ENCODE measurements around the gene GRHL1.

Gene GRHL1

DNA sequence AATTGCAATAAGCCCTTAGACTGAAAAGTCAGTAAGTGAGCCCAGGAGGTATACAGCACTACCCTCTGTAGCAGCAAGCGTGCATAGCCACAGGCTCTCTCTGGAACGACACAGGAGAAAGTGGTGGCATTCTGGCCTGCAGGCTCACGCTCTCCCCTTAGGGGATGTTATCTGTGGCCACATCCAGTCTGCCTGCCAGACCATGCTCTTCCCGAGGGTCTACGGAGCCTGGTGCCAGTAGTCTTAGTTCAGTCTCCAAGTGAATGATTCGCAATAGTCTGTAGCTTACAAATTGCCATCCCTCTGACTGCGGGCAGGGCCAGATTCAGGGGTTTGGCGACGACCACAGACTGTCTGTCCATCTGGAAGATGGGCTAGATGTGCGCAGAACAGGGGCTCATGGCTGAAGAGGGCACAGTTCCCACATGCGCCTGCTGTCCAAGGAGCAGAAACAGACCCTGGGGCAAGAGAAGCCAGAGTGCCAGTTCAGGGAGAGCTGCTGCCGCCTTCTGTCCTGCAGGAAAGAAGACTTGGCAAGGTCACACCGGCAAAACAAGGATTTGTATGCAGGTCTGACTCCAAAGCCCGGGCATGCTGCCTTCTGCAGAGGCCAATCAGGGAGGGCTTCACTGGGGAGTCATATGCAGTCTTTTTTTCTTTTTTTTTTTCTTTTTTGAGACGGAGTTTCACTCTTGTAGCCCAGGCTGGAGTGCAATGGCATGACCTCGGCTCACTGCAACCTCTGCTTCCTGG is 88.3 kb downstream of the GRHL1 start:
- H3K27me3 Mint-ChIP-seq, result no peaks in the 10 kb centered on the region

DNA sequence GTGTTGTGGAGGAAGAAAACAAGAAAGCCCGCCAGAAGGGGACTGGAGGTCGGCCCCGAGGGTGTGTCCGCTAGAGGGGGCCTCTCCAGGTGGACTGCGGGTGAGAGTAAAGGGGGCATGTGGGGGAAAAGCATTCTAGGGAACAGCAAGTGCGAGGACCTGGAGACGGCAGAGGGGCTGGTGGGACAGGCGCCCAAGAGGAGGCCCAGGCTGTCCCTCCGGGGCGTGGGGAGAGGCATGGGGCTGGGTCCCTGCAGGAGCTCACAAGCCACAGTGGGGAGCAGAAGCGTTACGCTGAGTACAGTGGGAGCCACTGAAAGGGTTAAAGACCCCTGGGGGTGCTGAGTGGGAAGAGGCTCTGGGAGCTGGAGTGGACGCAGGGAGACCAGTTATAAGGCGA is 90.2 kb downstream of the GRHL1 start:
- Mint-ChIP-seq H3K4me1 (peaks cover 43% of the 10 kb centered on the region), H3K9me3 (no peaks in the 10 kb centered on the region), H3K36me3 (peaks cover 6% of the 10 kb centered on the region), H3K4me3 (peak overlapping the region; percentile 89), H3K27me3 (no peaks in the 10 kb centered on the region), H3K27ac (peak overlapping the region; percentile 91)
- ATAC-seq, result no peak

More for the DNA sequence above, 88.3 kb downstream of the GRHL1 start:
- H3K27ac Mint-ChIP-seq, result peak overlapping the region; percentile 48
- H3K4me1 Mint-ChIP-seq, result peaks cover 46% of the 10 kb centered on the region
- no peak for ATAC-seq
- H3K9me3 Mint-ChIP-seq, result no peaks in the 10 kb centered on the region
- no peaks in the 10 kb centered on the region for H3K36me3 Mint-ChIP-seq
- H3K4me3 Mint-ChIP-seq, result no peak overlapping the region

DNA sequence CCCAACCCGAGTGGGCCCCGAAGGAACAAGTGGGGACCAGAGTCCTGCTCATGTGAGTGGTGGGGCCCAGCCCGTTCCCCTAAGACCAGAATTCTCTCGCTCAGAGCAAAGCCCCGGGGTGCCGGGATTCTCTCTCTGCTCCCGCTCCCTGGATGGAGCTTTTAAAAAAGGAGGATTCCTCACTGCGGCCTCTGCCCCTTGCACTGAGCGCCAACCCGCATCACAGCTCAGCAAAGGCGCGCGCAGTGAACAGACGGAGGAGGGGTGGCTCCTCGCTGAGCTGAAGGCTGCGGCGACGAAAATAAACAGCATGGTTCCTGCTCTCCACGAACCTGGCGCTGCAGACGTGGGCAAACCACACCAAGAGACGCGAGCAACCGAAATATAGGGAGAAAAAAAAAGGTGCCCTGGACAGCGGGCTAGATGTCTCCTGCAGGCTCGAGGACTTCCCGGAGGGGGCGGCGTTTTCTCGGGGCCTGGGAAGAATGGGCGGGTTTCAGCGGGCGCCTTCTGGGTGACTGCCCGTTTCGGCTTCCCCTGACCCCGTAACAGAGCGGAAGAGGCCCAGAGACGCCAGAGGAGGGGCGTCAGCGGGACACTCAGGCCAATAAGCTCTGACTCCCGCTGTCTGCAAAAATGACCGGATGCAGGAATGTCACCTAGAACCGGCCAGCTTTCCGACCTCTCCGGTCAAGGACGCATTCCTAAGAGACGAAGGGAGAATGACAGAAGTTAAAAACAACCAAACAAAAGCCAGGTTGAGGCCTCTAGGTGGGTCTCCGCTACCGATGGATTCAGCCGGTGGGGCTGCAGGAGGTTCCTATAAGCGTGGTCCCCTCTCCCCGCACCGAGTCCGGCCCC is 91.0 kb downstream of the GRHL1 start:
- no peaks in the 10 kb centered on the region for H3K27me3 Mint-ChIP-seq
- ATAC-seq, result no peak
- no peaks in the 10 kb centered on the region for H3K9me3 Mint-ChIP-seq

DNA sequence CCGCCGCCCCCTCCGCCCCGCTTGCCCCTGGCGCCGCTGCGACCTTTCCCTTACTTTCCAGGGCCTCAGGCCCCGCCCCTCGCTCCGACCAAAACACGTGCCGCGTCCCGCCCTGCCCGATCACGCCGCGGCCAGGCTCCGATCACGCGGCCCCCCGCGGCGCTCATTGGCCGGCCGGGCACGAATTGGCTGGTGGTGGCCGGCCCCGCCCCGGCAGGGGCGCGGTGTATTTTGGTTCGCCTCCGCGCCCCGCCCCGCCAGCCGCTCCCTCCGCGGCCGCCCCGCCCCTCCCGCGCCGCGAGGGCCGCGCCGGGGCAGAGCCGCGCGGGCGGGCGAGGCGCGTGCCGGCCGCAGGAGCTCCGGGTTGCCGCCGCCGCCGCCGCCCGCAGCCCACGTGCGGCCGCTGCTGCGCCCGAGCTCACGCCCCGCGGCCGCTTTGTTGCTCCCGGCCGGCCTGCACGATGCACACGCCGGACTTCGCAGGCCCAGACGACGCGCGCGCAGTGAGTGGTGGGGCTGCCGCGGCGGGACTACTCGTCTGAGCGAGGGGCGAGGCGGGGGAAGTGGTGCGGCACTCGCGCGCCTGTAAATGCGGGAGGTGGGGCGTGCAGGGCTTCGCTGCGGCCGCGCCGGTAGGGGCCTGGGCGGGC is 91.9 kb downstream of the GRHL1 start, which contains the start of gene KLF11:
KLF11 (plus strand) TSS at position 295 of the 650 bp plus-strand sequence; CDS start at position 462, 167 bp downstream.
- ATAC-seq, result peak; percentile 87
- peaks cover 47% of the 10 kb centered on the region for H3K4me1 Mint-ChIP-seq
- peaks cover 17% of the 10 kb centered on the region for H3K36me3 Mint-ChIP-seq
- H3K4me3 Mint-ChIP-seq, result peak within 1 kb of the TSS; percentile 89
- H3K27ac Mint-ChIP-seq, result peak within 1 kb of the TSS; percentile 91
- H3K9me3 Mint-ChIP-seq, result no peaks in the 10 kb centered on the region
- H3K27me3 Mint-ChIP-seq, result no peaks in the 10 kb centered on the region

More for the DNA sequence above, 91.0 kb downstream of the GRHL1 start:
- Mint-ChIP-seq H3K4me1 (peaks cover 43% of the 10 kb centered on the region), H3K27ac (peak overlapping the region; percentile 91), H3K4me3 (peak overlapping the region; percentile 89), H3K36me3 (peaks cover 12% of the 10 kb centered on the region)

DNA sequence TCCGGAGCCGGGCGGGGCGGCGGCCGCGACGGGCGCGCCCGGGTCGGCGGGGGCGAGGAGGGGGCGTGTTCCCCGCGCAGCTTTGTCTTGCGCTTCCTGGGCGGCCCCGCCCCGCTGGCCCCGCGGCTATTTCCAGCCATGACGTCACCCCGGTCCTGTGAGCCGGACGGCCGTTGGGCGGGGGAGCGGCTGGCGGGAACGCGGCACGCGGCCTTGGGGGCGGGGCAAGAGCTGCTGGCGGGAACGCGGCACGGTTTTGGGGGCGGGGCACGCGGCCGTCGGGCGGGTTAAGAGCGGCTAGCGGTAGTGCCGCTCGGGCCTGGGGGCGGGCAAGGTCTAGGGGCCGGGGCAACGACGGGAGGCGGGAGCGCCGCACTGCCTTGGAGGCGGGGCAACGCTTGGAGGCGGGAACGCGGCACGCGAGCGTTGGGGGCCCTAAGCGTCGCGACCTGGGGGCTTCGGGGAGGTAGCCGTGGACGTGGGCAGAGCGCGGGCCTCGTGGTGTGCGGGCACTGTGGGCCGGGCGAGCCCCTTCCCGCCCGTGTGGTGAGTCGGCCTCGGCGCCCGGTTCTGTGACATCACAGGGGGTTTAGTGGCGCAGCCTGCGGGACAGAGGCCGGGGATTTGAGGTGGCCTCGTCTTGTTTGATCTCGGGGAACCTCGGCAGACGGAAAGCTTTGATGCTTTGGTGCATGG is 92.6 kb downstream of the GRHL1 start:
- ATAC-seq, result peak; percentile 85
- H3K4me3 Mint-ChIP-seq, result peak overlapping the region; percentile 85
- peaks cover 50% of the 10 kb centered on the region for H3K4me1 Mint-ChIP-seq
- peaks cover 18% of the 10 kb centered on the region for H3K36me3 Mint-ChIP-seq
- no peaks in the 10 kb centered on the region for H3K9me3 Mint-ChIP-seq
- no peaks in the 10 kb centered on the region for H3K27me3 Mint-ChIP-seq
- peak overlapping the region; percentile 91 for H3K27ac Mint-ChIP-seq

DNA sequence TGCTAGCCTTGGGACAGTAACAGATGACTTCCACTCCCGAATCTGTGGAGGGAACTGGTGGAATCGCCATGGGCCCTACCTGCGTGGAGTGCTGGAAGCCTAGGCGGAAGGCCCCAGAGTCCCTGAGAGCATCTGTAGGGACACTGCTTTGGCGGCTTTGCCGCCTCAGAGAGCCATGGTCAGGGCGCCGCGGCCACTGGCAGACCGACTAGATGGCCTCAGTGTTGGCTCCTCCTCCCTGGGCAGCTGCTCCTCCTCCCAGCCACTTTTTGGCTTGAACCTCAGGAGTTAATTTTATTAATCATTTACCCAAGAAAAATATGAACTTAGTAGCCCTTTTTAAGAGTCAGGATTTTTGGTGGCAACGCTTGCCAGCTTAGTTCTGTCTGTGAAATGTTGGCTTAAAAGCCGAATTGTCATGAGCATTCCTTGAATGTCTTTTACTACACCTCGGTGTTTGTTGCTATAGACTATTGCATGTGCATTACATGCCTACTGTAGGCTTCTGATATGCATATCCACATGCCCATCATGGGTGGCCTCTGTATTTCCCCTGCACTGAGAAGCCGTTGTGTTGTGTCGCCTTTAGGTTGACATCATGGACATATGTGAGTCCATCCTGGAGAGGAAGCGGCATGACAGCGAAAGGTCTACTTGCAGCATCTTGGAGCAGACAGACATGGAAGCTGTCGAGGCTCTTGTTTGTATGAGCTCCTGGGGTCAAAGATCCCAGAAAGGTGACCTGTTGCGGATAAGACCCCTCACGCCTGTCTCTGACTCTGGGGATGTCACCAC is 94.3 kb downstream of the GRHL1 start:
- no peak for ATAC-seq
- H3K36me3 Mint-ChIP-seq, result peaks cover 25% of the 10 kb centered on the region
- no peak overlapping the region for H3K27ac Mint-ChIP-seq
- no peaks in the 10 kb centered on the region for H3K9me3 Mint-ChIP-seq
- H3K4me1 Mint-ChIP-seq, result peaks cover 47% of the 10 kb centered on the region
- H3K27me3 Mint-ChIP-seq, result no peaks in the 10 kb centered on the region
- no peak overlapping the region for H3K4me3 Mint-ChIP-seq

DNA sequence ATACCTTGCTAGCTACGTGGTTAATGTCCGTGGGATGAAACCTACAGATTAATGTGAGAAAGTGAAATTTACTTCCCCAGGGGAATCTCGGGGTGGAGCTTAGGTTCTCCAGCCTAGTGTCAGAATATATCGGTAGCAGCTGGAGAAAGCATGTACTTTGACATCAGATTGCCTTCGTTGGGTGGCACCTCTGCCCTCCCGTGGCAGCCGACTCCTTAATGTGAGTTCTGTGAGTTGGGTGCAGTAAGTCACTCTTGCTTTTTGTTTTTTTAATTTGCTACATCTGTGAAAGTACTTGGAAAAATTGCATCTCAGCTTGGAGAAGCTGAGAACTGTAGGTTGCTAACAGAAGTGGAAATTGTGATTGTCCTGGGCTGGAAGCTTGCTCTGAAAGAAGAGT is 95.4 kb downstream of the GRHL1 start:
- ATAC-seq, result no peak
- Mint-ChIP-seq H3K27ac (peak overlapping the region; percentile 36), H3K4me1 (peaks cover 36% of the 10 kb centered on the region), H3K9me3 (no peaks in the 10 kb centered on the region), H3K36me3 (peaks cover 26% of the 10 kb centered on the region), H3K4me3 (no peak overlapping the region), H3K27me3 (no peaks in the 10 kb centered on the region)

DNA sequence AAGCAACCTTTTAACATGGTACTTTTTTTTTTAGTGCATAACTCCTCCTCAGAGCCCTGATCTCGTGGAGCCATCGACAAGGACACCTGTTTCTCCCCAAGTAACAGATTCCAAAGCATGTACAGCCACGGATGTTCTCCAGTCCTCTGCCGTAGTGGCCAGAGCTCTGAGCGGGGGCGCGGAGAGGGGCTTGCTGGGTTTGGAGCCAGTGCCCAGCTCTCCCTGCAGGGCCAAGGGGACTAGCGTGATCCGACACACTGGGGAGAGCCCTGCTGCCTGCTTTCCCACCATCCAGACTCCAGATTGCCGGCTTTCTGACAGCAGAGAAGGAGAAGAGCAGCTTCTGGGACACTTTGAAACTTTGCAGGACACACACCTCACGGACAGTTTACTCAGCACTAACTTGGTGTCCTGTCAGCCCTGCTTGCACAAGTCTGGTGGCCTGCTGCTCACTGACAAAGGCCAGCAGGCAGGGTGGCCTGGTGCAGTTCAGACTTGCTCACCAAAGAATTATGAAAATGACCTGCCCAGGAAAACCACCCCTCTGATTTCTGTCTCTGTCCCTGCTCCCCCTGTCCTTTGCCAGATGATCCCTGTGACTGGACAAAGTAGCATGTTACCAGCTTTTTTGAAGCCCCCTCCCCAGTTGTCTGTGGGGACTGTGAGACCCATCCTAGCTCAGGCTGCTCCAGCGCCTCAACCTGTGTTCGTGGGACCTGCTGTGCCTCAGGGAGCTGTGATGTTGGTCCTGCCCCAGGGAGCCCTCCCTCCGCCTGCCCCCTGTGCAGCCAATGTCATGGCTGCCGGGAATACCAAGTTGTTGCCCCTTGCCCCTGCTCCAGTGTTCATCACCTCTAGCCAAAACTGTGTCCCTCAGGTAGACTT is 96.4 kb downstream of the GRHL1 start:
- no peak overlapping the region for H3K4me3 Mint-ChIP-seq

DNA sequence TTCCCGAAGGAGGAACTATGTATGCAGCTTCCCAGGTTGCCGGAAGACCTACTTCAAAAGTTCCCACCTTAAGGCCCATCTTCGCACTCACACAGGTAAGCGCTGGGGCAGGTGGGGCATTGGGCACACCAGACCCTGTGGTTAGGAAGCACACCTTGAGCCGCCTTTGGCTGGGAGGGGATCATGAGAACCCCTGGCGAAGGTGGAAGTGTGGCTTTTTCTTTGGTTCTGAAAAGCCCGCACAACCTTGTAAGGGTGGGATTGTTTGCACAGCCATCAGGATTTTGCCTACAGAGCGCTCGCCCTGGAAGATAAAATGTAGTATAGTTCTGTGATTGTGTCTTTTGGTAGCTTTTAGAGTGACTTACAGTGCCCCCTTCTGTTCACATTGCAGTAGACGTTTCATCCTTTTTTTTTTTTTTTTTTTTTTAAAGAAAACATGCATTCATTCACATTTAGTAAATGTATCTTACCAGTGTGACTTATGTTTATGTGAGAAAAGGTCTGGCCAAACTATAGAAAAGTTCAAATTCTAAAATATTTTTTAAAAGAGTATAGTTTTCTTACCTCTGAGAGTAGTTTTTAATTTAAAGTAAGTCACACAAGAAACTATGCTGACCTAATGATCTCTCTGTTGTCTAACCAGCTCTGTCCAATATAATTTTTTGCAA is 97.1 kb downstream of the GRHL1 start:
- no peak overlapping the region for H3K4me3 Mint-ChIP-seq
- H3K9me3 Mint-ChIP-seq, result no peaks in the 10 kb centered on the region
- peaks cover 32% of the 10 kb centered on the region for H3K36me3 Mint-ChIP-seq
- peak overlapping the region; percentile 35 for H3K27ac Mint-ChIP-seq
- no peak for ATAC-seq
- H3K4me1 Mint-ChIP-seq, result peaks cover 26% of the 10 kb centered on the region
- H3K27me3 Mint-ChIP-seq, result no peaks in the 10 kb centered on the region

More for the DNA sequence above, 96.4 kb downstream of the GRHL1 start:
- Mint-ChIP-seq H3K9me3 (no peaks in the 10 kb centered on the region), H3K27ac (peak overlapping the region; percentile 36), H3K27me3 (no peaks in the 10 kb centered on the region), H3K36me3 (peaks cover 32% of the 10 kb centered on the region), H3K4me1 (peaks cover 27% of the 10 kb centered on the region)
- no peak for ATAC-seq
